IMR-90 (cell line): ENCODE results near the gene RBBP4. TPM values are rescaled to one million over a fixed set of nuclear protein-coding genes. Genes with fewer than 3 reads are reported as not detected.

Experiments used
- ATAC-seq: fragments of 200-7000 bp; cut with Tn5 transposase; 2 replicates; pipeline ENCODE4 v1.9.1; 2020; ENCODE audit warnings: low read depth, mild to moderate bottlenecking, moderate library complexity
- BruUV-seq: library from RNA; stranded (reverse); fragments of 400-500 nt; replicated peaks from 2 replicates; lab custom pipeline; 2021; lab: Mats Ljungman, UMichigan
- CTCF ChIA-PET: fragments of 300-600 bp; formaldehyde crosslinking; extraction: SDS; loops from one replicate; lab custom pipeline; 2021; ENCODE audit warnings: antibody characterized with exemption; lab: Yijun Ruan, JAX
- POLR2A ChIA-PET: fragments of 300-600 bp; sonication (Branson Sonifier 250); formaldehyde crosslinking; loops from one replicate; lab custom pipeline; 2022; ENCODE audit warnings: antibody characterized with exemption; ENCODE audit not compliant: unreplicated experiment; lab: Charles Lee
- DNase-seq: peaks from one replicate; pipeline ENCODE4 v3.0.0; 2013
- H2AFZ ChIP-seq: replicated peaks from 2 replicates; pipeline ENCODE3; 2013; ENCODE audit warnings: low read length, mild to moderate bottlenecking; ENCODE audit not compliant: poor library complexity
- H2AK5ac ChIP-seq: 2 replicates; pipeline ENCODE4 v1.6.1; 2013; ENCODE audit warnings: low read depth, low read length, inconsistent platforms
- H2AK9ac ChIP-seq: replicated peaks from 2 replicates; pipeline ENCODE3; 2013; ENCODE audit warnings: mild to moderate bottlenecking, low read depth, low read length, moderate library complexity; ENCODE audit not compliant: poor library complexity
- H2BK120ac ChIP-seq: 2 replicates; pipeline ENCODE4 v1.6.1; 2013; ENCODE audit warnings: low read depth, low read length, inconsistent platforms
- H2BK15ac ChIP-seq: 3 replicates; pipeline ENCODE4 v1.6.1; 2013; ENCODE audit warnings: low read depth, low read length, inconsistent platforms
- H2BK20ac ChIP-seq: 2 replicates; pipeline ENCODE4 v1.6.1; 2013; ENCODE audit warnings: low read depth, mild to moderate bottlenecking, inconsistent platforms, low read length, moderate library complexity
- H2BK5ac ChIP-seq: 2 replicates; pipeline ENCODE4 v1.6.1; 2013; ENCODE audit warnings: mild to moderate bottlenecking, low read depth, low read length, inconsistent platforms; ENCODE audit not compliant: poor library complexity, severe bottlenecking
- H3K14ac ChIP-seq: replicated peaks from 2 replicates; pipeline ENCODE4 v1.6.1; 2013; ENCODE audit warnings: low read depth, low read length, inconsistent platforms
- H3K18ac ChIP-seq: 2 replicates; pipeline ENCODE4 v1.6.1; 2013; ENCODE audit warnings: low read depth, low read length, control low read depth
- H3K23ac ChIP-seq: 2 replicates; pipeline ENCODE4 v1.6.1; 2013; ENCODE audit warnings: low read depth, low read length, inconsistent platforms
- H3K27ac ChIP-seq: 2 replicates; pipeline ENCODE4 v1.5.1; 2013; ENCODE audit warnings: mild to moderate bottlenecking, control low read depth, low read length; ENCODE audit not compliant: insufficient read depth
- H3K27me3 ChIP-seq: 2 replicates; pipeline ENCODE4 v1.6.1; 2013; ENCODE audit warnings: low read length; ENCODE audit not compliant: control insufficient read depth, insufficient read depth
- H3K36me3 ChIP-seq: 2 replicates; pipeline ENCODE4 v1.6.1; 2013; ENCODE audit warnings: low read length, mixed read lengths; ENCODE audit not compliant: control insufficient read depth, insufficient read depth
- H3K4ac ChIP-seq: 2 replicates; pipeline ENCODE4 v1.6.1; 2013; ENCODE audit warnings: low read depth, low read length, inconsistent platforms
- H3K4me1 ChIP-seq: 2 replicates; pipeline ENCODE4 v1.6.1; 2013; ENCODE audit warnings: low read length, mixed read lengths; ENCODE audit not compliant: control insufficient read depth, insufficient read depth
- H3K4me2 ChIP-seq: 2 replicates; pipeline ENCODE4 v1.6.1; 2013; ENCODE audit warnings: low read depth, mild to moderate bottlenecking, control low read depth, low read length, moderate library complexity
- H3K4me3 ChIP-seq: 2 replicates; pipeline ENCODE4 v1.5.1; 2013; ENCODE audit warnings: low read depth, mild to moderate bottlenecking, control low read depth, low read length, moderate library complexity; ENCODE audit not compliant: insufficient read depth
- H3K56ac ChIP-seq: 2 replicates; pipeline ENCODE4 v1.6.1; 2013; ENCODE audit warnings: low read length, inconsistent platforms; ENCODE audit not compliant: insufficient read depth; ENCODE audit errors: extremely low read depth
- H3K79me1 ChIP-seq, 2 experiments: 2 replicates each; pipeline ENCODE4 v1.6.1; 2013; ENCODE audit warnings: low read length in 2 of 2, inconsistent platforms in 1 of 2, low read depth in 1 of 2
- H3K9ac ChIP-seq: 2 replicates; pipeline ENCODE4 v1.6.1; 2013; ENCODE audit warnings: low read depth, low read length, control low read depth
- H3K9me1 ChIP-seq: 2 replicates; pipeline ENCODE4 v1.6.1; 2013; ENCODE audit warnings: low read length, inconsistent platforms; ENCODE audit not compliant: insufficient read depth
- H3K9me3 ChIP-seq: 2 replicates; pipeline ENCODE4 v1.6.1; 2013; ENCODE audit warnings: low read length; ENCODE audit not compliant: control insufficient read depth, insufficient read depth
- H4K20me1 ChIP-seq: 2 replicates; pipeline ENCODE4 v1.6.1; 2013; ENCODE audit warnings: low read length, inconsistent platforms; ENCODE audit not compliant: insufficient read depth
- H4K5ac ChIP-seq: 2 replicates; pipeline ENCODE4 v1.6.1; 2013; ENCODE audit warnings: mild to moderate bottlenecking, low read depth, low read length, control low read depth
- H4K8ac ChIP-seq, 2 experiments: 2 replicates each; pipeline ENCODE4 v1.6.1; 2013; ENCODE audit warnings: low read depth in 2 of 2, low read length in 2 of 2, control low read depth in 1 of 2, inconsistent platforms in 1 of 2
- H4K91ac ChIP-seq: 2 replicates; pipeline ENCODE4 v1.6.1; 2013; ENCODE audit warnings: low read depth, low read length, inconsistent platforms; ENCODE audit not compliant: insufficient read depth
- BHLHE40 ChIP-seq: fragments of 150-350 bp; IDR thresholded peaks from 2 replicates; pipeline ENCODE4 v1.6.1; 2016; ENCODE audit warnings: mild to moderate bottlenecking, low read depth, low read length
- CEBPB ChIP-seq: IDR thresholded peaks from 2 replicates; pipeline ENCODE4 v1.6.1; 2012; ENCODE audit warnings: low read depth, low read length, improper control_type of control experiment
- CHD1 ChIP-seq: IDR thresholded peaks from 2 replicates; pipeline ENCODE4 v1.6.1; 2012; ENCODE audit warnings: low read depth, low read length, improper control_type of control experiment
- CTCF ChIP-seq: conservative IDR thresholded peaks from 2 replicates; pipeline ENCODE4 v1.5.1; 2012; ENCODE audit warnings: mild to moderate bottlenecking, low read depth, low read length, improper control_type of control experiment
- FOS ChIP-seq: fragments of 150-350 bp; IDR thresholded peaks from 2 replicates; pipeline ENCODE4 v1.6.1; 2016; ENCODE audit warnings: low read depth, low read length
- MAFK ChIP-seq: IDR thresholded peaks from 2 replicates; pipeline ENCODE4 v1.6.1; 2012; ENCODE audit warnings: low read depth, low read length, improper control_type of control experiment
- MAZ ChIP-seq: IDR thresholded peaks from 2 replicates; pipeline ENCODE4 v1.6.1; 2012; ENCODE audit warnings: low read depth, mild to moderate bottlenecking, low read length, improper control_type of control experiment, moderate library complexity, borderline replicate concordance
- MXI1 ChIP-seq: IDR thresholded peaks from 2 replicates; pipeline ENCODE4 v1.6.1; 2012; ENCODE audit warnings: low read depth, mild to moderate bottlenecking, low read length, moderate library complexity, borderline replicate concordance
- NFE2L2 ChIP-seq: fragments of 150-350 bp; IDR thresholded peaks from 2 replicates; pipeline ENCODE4 v1.6.1; 2016; ENCODE audit warnings: low read depth, mild to moderate bottlenecking, low read length
- POLR2A ChIP-seq: IDR thresholded peaks from 2 replicates; pipeline ENCODE4 v1.6.1; 2012; ENCODE audit warnings: mild to moderate bottlenecking, low read depth, low read length
- RAD21 ChIP-seq: IDR thresholded peaks from 2 replicates; pipeline ENCODE4 v1.6.1; 2012; ENCODE audit warnings: low read length, improper control_type of control experiment
- RCOR1 ChIP-seq: IDR thresholded peaks from 2 replicates; pipeline ENCODE4 v1.6.1; 2012; ENCODE audit warnings: mild to moderate bottlenecking, low read length, improper control_type of control experiment; ENCODE audit not compliant: insufficient replicate concordance
- RFX5 ChIP-seq: IDR thresholded peaks from 2 replicates; pipeline ENCODE4 v1.8.0; 2012; ENCODE audit warnings: low read depth, mild to moderate bottlenecking, low read length, moderate library complexity
- SMC3 ChIP-seq: fragments of 150-350 bp; IDR thresholded peaks from 2 replicates; pipeline ENCODE4 v1.6.1; 2016; ENCODE audit warnings: low read depth, mild to moderate bottlenecking, antibody characterized with exemption, low read length, moderate library complexity
- WGBS, 2 experiments: methylation state at CpG; one replicate each; pipeline versions ENCODE4 v1.1.5 to v1.1.7; 2013; ENCODE audit warnings: missing lambda C conversion rate in 2 of 2; ENCODE audit not compliant: insufficient read length in 1 of 2; ENCODE audit errors: extremely low coverage in 2 of 2; 5-methylcytosine and 5-hydroxymethylcytosine counted together
- dilution Hi-C: fragments of 300-500 bp; cut with HindIII; formaldehyde crosslinking; loops from one replicate; pipeline ENCODE4 v1.14.3; 2018; ENCODE audit warnings: low sequenced_read_pairs; ENCODE audit not compliant: unreplicated experiment
- in situ Hi-C: fragments of 300-500 bp; cut with MboI; formaldehyde crosslinking; loops from 3 replicates; pipeline ENCODE4 v1.14.3; 2019; ENCODE audit warnings: low sequenced_read_pairs, inconsistent platforms, mixed read lengths
- intact Hi-C: fragments of 100-400 bp; cut with micrococcal nuclease; formaldehyde crosslinking; loops from 2 replicates; pipeline ENCODE4 v1.10.0; 2022
- polyA plus RNA-seq, 3 experiments: library from polyadenylated mRNA; depleted of rRNA; stranded (reverse); fragments of >200 nt; gene quantifications; 2 replicates each; pipeline ENCODE4 v1.2.3, GENCODE V29; 2012; ENCODE audit warnings: low replicate concordance in 1 of 3
- total RNA-seq: library from RNA; depleted of rRNA; stranded (reverse); fragments of >200 nt; gene quantifications from 2 replicates; pipeline ENCODE4 v1.2.3, GENCODE V29; 2012
- TF ChIP-seq, protein P1 (sequence below): fragments of 150-350 bp; IDR thresholded peaks from 2 replicates; pipeline ENCODE4 v1.6.1; 2016; ENCODE audit warnings: low read depth, mild to moderate bottlenecking, low read length, moderate library complexity, borderline replicate concordance

RBBP4 gene
- total and polyA plus RNA-seq, 2 of the 4 experiments (the other 2 are of a cell fraction) = 82.9 to 161 TPM

DNA sequence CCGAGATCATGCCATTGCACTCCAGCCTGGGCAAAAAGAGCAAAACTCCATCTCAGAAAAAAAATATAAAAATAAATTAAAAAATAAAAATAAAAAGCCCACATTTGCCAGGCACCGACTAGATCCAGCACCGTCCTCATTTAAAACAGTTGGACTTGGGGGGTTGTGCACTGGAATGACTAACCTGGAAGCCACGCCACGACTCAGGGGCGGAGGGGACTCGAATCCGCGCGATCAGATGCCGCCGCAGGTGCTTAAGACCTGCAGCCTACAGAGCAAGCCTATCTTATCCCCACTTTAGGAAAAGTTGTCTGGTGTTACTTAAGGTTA is 39.2 kb upstream of the RBBP4 start:
- peak; percentile 33; the same call in 1 of the 2 replicates for ATAC-seq
- ChIA-PET CTCF (no interaction called here), POLR2A (no interaction called here)
- no peak for DNase-seq
- 0 out of 2 replicates have a peak overlapping the region, but pooled peaks have one; percentile 64 for H3K4ac ChIP-seq
- no TSS peak for BruUV-seq
- H4K8ac ChIP-seq = peak overlapping the region; percentile 36 to 80; a peak in 3 of 4 replicates
- 0 out of 2 replicates have a peak overlapping the region, but pooled peaks have one; percentile 15 for H2AK5ac ChIP-seq
- intact Hi-C loops = no loop called here
- TF ChIP-seq CHD1 = no peak
- no peak for TF ChIP-seq RFX5
- TF ChIP-seq, protein P1, sequence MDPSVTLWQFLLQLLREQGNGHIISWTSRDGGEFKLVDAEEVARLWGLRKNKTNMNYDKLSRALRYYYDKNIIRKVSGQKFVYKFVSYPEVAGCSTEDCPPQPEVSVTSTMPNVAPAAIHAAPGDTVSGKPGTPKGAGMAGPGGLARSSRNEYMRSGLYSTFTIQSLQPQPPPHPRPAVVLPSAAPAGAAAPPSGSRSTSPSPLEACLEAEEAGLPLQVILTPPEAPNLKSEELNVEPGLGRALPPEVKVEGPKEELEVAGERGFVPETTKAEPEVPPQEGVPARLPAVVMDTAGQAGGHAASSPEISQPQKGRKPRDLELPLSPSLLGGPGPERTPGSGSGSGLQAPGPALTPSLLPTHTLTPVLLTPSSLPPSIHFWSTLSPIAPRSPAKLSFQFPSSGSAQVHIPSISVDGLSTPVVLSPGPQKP = no peak
- TF ChIP-seq BHLHE40 = no peak
- TF ChIP-seq MAFK = no peak
- no peak for TF ChIP-seq MAZ
- no peak for TF ChIP-seq RAD21
- TF ChIP-seq FOS = no peak
- no peak for TF ChIP-seq SMC3
- no peak for TF ChIP-seq NFE2L2
- TF ChIP-seq CEBPB = no peak
- no peak for TF ChIP-seq CTCF
- TF ChIP-seq RCOR1 = no peak
- TF ChIP-seq POLR2A = no peak
- no peak for TF ChIP-seq MXI1
- H3K23ac ChIP-seq = 0 out of 2 replicates have a peak overlapping the region, but pooled peaks have one; percentile 56
- H2BK120ac ChIP-seq = peak overlapping the region; percentile 30; the same call in 1 of the 2 replicates
- 0 out of 2 replicates have a peak overlapping the region, but pooled peaks have one; percentile 19 for H3K14ac ChIP-seq
- in situ Hi-C loops = no loop called here
- no peak overlapping the region for H2BK15ac ChIP-seq
- no peaks in the 10 kb centered on the region for H3K4me1 ChIP-seq
- H3K4me2 ChIP-seq = peak overlapping the region; percentile 82
- peak overlapping the region; percentile 69 for H3K4me3 ChIP-seq
- H2AFZ ChIP-seq = peak overlapping the region; percentile 99
- no peak overlapping the region for H2BK5ac ChIP-seq
- no peak overlapping the region for H2BK20ac ChIP-seq
- H3K27ac ChIP-seq = no peak overlapping the region
- no peaks in the 10 kb centered on the region for H3K36me3 ChIP-seq
- dilution Hi-C loops = no loop called here
- no CpG with 5 or more reads among the region's 12 CpGs for WGBS, 2 experiments
- H3K9me3 ChIP-seq = no peaks in the 10 kb centered on the region
- no peak overlapping the region; the same call in 1 of the 2 replicates for H3K56ac ChIP-seq
- no peak overlapping the region for H3K18ac ChIP-seq
- H3K79me1 ChIP-seq = peaks cover 0 to 4% of the 10 kb centered on the region in 2 experiments; a peak in 1 of 4 replicates
- H4K20me1 ChIP-seq = no peaks in the 10 kb centered on the region
- H4K5ac ChIP-seq = peak overlapping the region; percentile 50; the same call in 1 of the 2 replicates
- H3K9me1 ChIP-seq = no peaks in the 10 kb centered on the region
- no peaks in the 10 kb centered on the region for H3K27me3 ChIP-seq
- H2AK9ac ChIP-seq = peak overlapping the region; percentile 44
- H3K9ac ChIP-seq = peak overlapping the region; percentile 55
- H4K91ac ChIP-seq = no peak overlapping the region
